ENCODE results near the gene RDH16.
"Not testable (repeated sequence)": the region's sequence is repeated elsewhere in the genome, so short reads cannot be mapped to it uniquely, and the experiment has no call there.

Gene RDH16

GRCh38 chr12:56921346-56921745 lies 36.1 kb downstream of the RDH16 start:
- no peak overlapping the region for H3K4me3 ChIP-seq (ENCODE audit: low read depth, low read length)
- no peak for TF ChIP-seq CTCF (IDR thresholded peaks at IDR 0.05; ENCODE audit: low read depth, low read length)

GRCh38 chr12:56918139-56918538 lies 39.3 kb downstream of the RDH16 start:
- not testable (repeated sequence) for H3K4me3 ChIP-seq (ENCODE audit: low read depth, low read length)

GRCh38 chr12:56916996-56917333 lies 40.4 kb downstream of the RDH16 start:
- no peak for TF ChIP-seq CTCF (IDR thresholded peaks at IDR 0.05; ENCODE audit: low read depth, low read length)
- H3K4me3 ChIP-seq (ENCODE audit: low read depth, low read length), result no peak overlapping the region

- no peak overlapping the region for H3K4me3 ChIP-seq (ENCODE audit: low read depth, low read length)
- TF ChIP-seq CTCF (IDR thresholded peaks at IDR 0.05; ENCODE audit: low read depth, low read length), result no peak
Measured at GRCh38 chr12:56916296-56916995, 41.0 kb downstream of the RDH16 start.

GRCh38 chr12:56914724-56915123 lies 42.7 kb downstream of the RDH16 start:
- H3K4me3 ChIP-seq (ENCODE audit: low read depth, low read length), result no peak overlapping the region
- TF ChIP-seq CTCF (IDR thresholded peaks at IDR 0.05; ENCODE audit: low read depth, low read length), result no peak

GRCh38 chr12:56914256-56914655 lies 43.2 kb downstream of the RDH16 start:
- TF ChIP-seq CTCF (IDR thresholded peaks at IDR 0.05; ENCODE audit: low read depth, low read length), result no peak
- H3K4me3 ChIP-seq (ENCODE audit: low read depth, low read length), result no peak overlapping the region

- not testable (repeated sequence) for H3K4me3 ChIP-seq (ENCODE audit: low read depth, low read length)
Measured at GRCh38 chr12:56909403-56909802, 48.0 kb downstream of the RDH16 start.

GRCh38 chr12:56908136-56908535 lies 49.3 kb downstream of the RDH16 start:
- H3K4me3 ChIP-seq (ENCODE audit: low read depth, low read length), result no peak overlapping the region
- TF ChIP-seq CTCF (IDR thresholded peaks at IDR 0.05; ENCODE audit: low read depth, low read length), result no peak
